Mesodermal cell (in vitro differentiated cells): Measurements from ENCODE around the gene ELAVL2.

Experiments
- H3K27ac ChIP-seq: 2 replicates; pipeline ENCODE4 v1.7.0; 2013; ENCODE audit warnings: mild to moderate bottlenecking, low read depth, low read length, moderate library complexity; ENCODE audit not compliant: severe bottlenecking
- H3K36me3 ChIP-seq: 2 replicates; pipeline ENCODE4 v1.7.1; 2013; ENCODE audit warnings: mild to moderate bottlenecking, low read length, moderate library complexity; ENCODE audit not compliant: control insufficient read depth, insufficient read depth
- H3K4me1 ChIP-seq: one replicate; pipeline ENCODE4 v1.7.1; 2013; ENCODE audit warnings: mild to moderate bottlenecking, low read length; ENCODE audit not compliant: insufficient read depth, control insufficient read depth, poor library complexity, severe bottlenecking
- H3K4me3 ChIP-seq: 2 replicates; pipeline ENCODE4 v1.7.0; 2013; ENCODE audit warnings: low read length, control low read depth, mild to moderate bottlenecking; ENCODE audit not compliant: insufficient read depth, poor library complexity, severe bottlenecking; ENCODE audit errors: extremely low read depth
- H3K9me3 ChIP-seq: 2 replicates; pipeline ENCODE4 v1.7.1; 2013; ENCODE audit warnings: mild to moderate bottlenecking, low read length, moderate library complexity; ENCODE audit not compliant: control insufficient read depth
- WGBS, 2 experiments: methylation state at CpG; one replicate each; pipeline ENCODE4 v1.1.5; 2013; ENCODE audit warnings: missing lambda C conversion rate in 2 of 2; ENCODE audit not compliant: insufficient coverage in 2 of 2; 5-methylcytosine and 5-hydroxymethylcytosine counted together

ELAVL2 gene

GRCh38 chr9:23769307-23769935 is 56.6 kb downstream of the ELAVL2 start:
- Histone ChIP-seq H3K27ac (no peak overlapping the region), H3K4me3 (no peak overlapping the region), H3K36me3 (no peaks in the 10 kb centered on the region), H3K9me3 (peaks cover 4% of the 10 kb centered on the region), H3K4me1 (peaks cover 12% of the 10 kb centered on the region)
- WGBS, 2 experiments: 75 to 88% methylated on average over 4 to 6 of the region's 7 CpGs

- Histone ChIP-seq H3K4me3 (no peak overlapping the region), H3K4me1 (peaks cover 11% of the 10 kb centered on the region), H3K27ac (no peak overlapping the region), H3K36me3 (no peaks in the 10 kb centered on the region), H3K9me3 (peaks cover 4% of the 10 kb centered on the region)
- WGBS, 2 experiments: 90 to 95% methylated on average over 2 of the region's 2 CpGs
Measured at GRCh38 chr9:23768861-23769260, 57.2 kb downstream of the ELAVL2 start.

- Histone ChIP-seq H3K4me1 (peaks cover 5% of the 10 kb centered on the region), H3K4me3 (no peak overlapping the region), H3K27ac (no peak overlapping the region), H3K9me3 (peaks cover 4% of the 10 kb centered on the region), H3K36me3 (no peaks in the 10 kb centered on the region)
- WGBS, 2 experiments: no CpG with 5 or more reads among the region's 2 CpGs
Measured at GRCh38 chr9:23766613-23767012, 59.4 kb downstream of the ELAVL2 start.

GRCh38 chr9:23765561-23765960 is 60.5 kb downstream of the ELAVL2 start:
- Histone ChIP-seq H3K4me1 (peaks cover 5% of the 10 kb centered on the region), H3K27ac (no peak overlapping the region), H3K36me3 (no peaks in the 10 kb centered on the region), H3K4me3 (no peak overlapping the region), H3K9me3 (peaks cover 3% of the 10 kb centered on the region)
- WGBS, 2 experiments: 85% methylated on average over 3 of the region's 6 CpGs; no CpG with 5 or more reads in 1 of the 2 experiments

- 80% methylated on average over 1 to 2 of the region's 3 CpGs for WGBS, 2 experiments
- Histone ChIP-seq H3K9me3 (no peaks in the 10 kb centered on the region), H3K4me3 (no peak overlapping the region), H3K4me1 (peaks cover 5% of the 10 kb centered on the region), H3K36me3 (no peaks in the 10 kb centered on the region), H3K27ac (no peak overlapping the region)
Measured at GRCh38 chr9:23764219-23764618, 61.8 kb downstream of the ELAVL2 start.

- H3K4me3 ChIP-seq: no peak overlapping the region
- no peaks in the 10 kb centered on the region for H3K4me1 ChIP-seq
- no peaks in the 10 kb centered on the region for H3K36me3 ChIP-seq
- WGBS, 2 experiments: 82 to 93% methylated on average over 5 of the region's 5 CpGs
- H3K27ac ChIP-seq: no peak overlapping the region
- no peaks in the 10 kb centered on the region for H3K9me3 ChIP-seq
Measured at GRCh38 chr9:23754551-23754950, 71.5 kb downstream of the ELAVL2 start.

GRCh38 chr9:23752859-23753258 is 73.2 kb downstream of the ELAVL2 start:
- WGBS, 2 experiments: 70 to 88% methylated on average over 2 of the region's 4 CpGs
- Histone ChIP-seq H3K4me1 (no peaks in the 10 kb centered on the region), H3K9me3 (no peaks in the 10 kb centered on the region), H3K36me3 (no peaks in the 10 kb centered on the region), H3K27ac (no peak overlapping the region), H3K4me3 (no peak overlapping the region)

GRCh38 chr9:23751633-23752032 is 74.4 kb downstream of the ELAVL2 start:
- 95 to 100% methylated on average over 2 of the region's 4 CpGs for WGBS, 2 experiments

GRCh38 chr9:23750808-23751207 is 75.2 kb downstream of the ELAVL2 start:
- Histone ChIP-seq H3K4me3 (no peak overlapping the region), H3K4me1 (peaks cover 18% of the 10 kb centered on the region), H3K36me3 (no peaks in the 10 kb centered on the region), H3K9me3 (no peaks in the 10 kb centered on the region), H3K27ac (no peak overlapping the region)
- WGBS, 2 experiments: no CpG with 5 or more reads among the region's 3 CpGs

More at GRCh38 chr9:23751633-23752032, 74.4 kb downstream of the ELAVL2 start:
- peaks cover 10% of the 10 kb centered on the region for H3K4me1 ChIP-seq
- no peaks in the 10 kb centered on the region for H3K9me3 ChIP-seq
- no peak overlapping the region for H3K27ac ChIP-seq
- H3K4me3 ChIP-seq: no peak overlapping the region
- H3K36me3 ChIP-seq: no peaks in the 10 kb centered on the region

GRCh38 chr9:23747088-23748075 is 78.7 kb downstream of the ELAVL2 start:
- 81 to 83% methylated on average over 1 to 2 of the region's 5 CpGs for WGBS, 2 experiments
- no peak overlapping the region for H3K4me3 ChIP-seq
- H3K27ac ChIP-seq: no peak overlapping the region
- no peaks in the 10 kb centered on the region for H3K9me3 ChIP-seq
- peaks cover 20% of the 10 kb centered on the region for H3K4me1 ChIP-seq
- H3K36me3 ChIP-seq: no peaks in the 10 kb centered on the region
